ENCODE results near the gene SPDYE1.
A peak's percentile ranks its signal among the peaks of the same experiment; 100 is the strongest.

SPDYE1 gene

GRCh38 chr7:44044315-44045225, 46.9 kb downstream of the SPDYE1 start, which contains the start of gene DBNL:
TSS of gene DBNL (plus strand) at chr7:44044702. CDS start at chr7:44044738, 36 bp downstream.
- DNase-seq: peak; percentile 78 to 80

- DNase-seq: peak in 1 of 2 experiments; percentile 9
Measured at GRCh38 chr7:44045226-44046014, 47.7 kb downstream of the SPDYE1 start.

GRCh38 chr7:44046321-44047061, 48.8 kb downstream of the SPDYE1 start:
- DNase-seq: peak; percentile 73 to 82

DNA sequence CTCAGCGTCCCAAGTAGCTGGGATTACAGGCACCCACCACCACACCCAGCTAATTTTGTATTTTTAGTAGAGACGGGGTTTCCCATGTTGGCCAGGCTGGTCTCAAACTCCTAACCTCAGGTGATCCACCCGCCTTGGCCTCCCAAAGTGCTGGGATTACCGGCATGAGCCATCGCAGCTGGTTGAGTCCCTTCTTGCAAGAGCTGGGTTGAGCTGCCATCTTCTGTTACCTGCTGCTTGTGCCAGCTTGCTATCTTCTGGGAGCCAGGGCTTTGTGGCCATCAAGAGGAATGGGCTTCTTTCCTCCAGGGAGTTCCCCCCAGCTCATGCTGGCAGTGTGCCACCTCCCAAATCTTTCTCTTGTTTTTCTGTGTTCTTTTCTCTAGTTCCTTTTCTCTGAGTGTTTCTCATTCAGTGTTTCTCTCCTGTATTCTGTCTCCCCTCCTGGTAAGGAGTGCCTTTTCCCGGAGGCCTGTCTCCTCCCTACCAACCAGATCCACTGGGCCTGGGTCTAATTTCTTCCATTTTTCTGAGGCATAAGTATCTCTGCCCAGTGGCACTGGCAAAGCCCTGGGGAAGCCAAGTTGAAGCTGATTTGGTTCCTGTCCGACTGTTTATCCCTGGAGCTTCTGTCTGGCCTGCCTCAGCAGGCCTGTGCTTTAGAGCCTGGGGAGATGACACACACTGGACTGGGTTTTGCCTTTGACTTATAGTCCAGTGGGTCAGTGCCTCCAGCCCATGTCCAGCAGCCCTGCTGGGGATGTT, 50.5 kb downstream of the SPDYE1 start:
- DNase-seq: no peak

DNA sequence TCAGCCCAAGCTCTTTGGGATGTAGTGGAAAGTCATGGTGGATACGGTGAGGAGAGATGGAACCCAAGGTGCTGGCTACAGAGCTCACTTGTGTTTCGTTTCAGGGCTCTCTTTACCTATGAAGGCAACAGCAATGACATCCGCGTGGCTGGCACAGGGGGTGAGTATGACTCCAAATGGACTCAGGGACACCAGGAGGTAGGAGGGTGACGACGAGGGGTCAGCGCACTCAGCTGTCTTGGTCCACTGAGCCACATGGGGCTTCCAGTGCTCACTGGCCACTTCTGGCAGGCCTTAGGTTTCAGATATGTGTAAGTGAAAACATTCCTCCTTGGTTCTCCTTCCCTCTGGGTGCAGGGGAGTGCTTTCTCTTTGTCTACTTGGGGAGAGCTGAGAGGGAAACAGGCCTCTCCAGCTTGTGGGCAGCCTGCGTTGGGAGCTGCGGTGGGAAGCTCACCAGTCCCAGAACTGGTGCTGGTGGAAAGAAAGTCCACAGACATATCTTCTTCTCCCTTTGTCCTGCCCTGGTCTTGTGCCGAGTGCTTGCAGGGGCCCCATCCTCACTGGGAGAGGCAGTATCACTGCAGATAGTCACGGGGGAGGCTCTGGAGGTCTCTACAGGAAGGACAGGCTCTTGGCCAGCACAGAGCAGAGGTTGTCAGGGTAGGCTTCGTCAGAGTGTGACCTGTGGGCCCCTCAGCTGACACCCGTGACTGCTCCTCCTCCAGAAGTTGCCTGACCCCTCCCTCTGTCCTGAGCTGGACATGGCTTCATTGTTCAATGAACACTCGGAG, 52.6 kb downstream of the SPDYE1 start:
- no peak for DNase-seq

- DNase-seq: no peak
Measured at GRCh38 chr7:44050915-44051560, 53.3 kb downstream of the SPDYE1 start.

DNA sequence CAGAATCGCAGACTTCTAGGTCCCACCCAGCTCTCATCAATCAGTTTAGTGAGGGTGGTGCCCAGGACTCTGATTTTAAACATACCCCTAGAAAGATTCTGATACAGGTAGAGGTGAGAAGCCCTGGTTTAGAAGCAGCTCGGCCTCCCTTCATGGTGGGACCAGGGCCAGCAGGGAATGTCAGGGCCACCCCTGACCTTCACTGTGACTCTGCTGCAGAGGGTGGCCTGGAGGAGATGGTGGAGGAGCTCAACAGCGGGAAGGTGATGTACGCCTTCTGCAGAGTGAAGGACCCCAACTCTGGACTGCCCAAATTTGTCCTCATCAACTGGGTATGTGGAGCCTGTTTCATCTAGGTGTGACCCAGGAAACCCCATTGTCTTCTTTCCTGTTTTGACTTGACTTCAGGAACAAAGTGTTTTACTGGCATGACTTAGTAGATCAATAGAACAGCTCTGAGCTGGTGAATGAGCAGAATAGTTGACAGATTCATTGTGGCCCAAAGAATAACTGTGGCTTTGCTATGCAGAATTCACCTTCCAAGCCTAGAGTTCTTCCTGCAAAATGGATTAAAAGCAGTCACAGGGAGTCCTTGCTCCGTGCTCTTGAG, 54.0 kb downstream of the SPDYE1 start:
- DNase-seq: no peak

- no peak for DNase-seq
Measured at GRCh38 chr7:44052771-44053365, 55.2 kb downstream of the SPDYE1 start.

DNA sequence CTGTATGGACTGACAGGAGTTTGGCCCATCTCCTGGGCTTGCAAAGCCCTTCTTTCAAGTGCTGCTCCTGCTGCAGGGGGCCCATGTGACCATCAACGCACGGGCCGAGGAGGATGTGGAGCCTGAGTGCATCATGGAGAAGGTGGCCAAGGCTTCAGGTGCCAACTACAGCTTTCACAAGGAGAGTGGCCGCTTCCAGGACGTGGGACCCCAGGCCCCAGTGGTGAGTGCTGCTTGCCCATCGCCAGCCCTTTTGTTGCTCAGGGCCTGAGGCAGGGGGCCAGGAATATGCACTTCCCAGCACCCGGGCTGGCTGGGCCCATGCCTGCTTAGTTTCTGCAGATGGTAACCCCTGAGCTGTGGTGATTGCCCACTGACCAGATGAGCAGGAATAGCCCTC, 59.0 kb downstream of the SPDYE1 start:
- no peak for DNase-seq

DNA sequence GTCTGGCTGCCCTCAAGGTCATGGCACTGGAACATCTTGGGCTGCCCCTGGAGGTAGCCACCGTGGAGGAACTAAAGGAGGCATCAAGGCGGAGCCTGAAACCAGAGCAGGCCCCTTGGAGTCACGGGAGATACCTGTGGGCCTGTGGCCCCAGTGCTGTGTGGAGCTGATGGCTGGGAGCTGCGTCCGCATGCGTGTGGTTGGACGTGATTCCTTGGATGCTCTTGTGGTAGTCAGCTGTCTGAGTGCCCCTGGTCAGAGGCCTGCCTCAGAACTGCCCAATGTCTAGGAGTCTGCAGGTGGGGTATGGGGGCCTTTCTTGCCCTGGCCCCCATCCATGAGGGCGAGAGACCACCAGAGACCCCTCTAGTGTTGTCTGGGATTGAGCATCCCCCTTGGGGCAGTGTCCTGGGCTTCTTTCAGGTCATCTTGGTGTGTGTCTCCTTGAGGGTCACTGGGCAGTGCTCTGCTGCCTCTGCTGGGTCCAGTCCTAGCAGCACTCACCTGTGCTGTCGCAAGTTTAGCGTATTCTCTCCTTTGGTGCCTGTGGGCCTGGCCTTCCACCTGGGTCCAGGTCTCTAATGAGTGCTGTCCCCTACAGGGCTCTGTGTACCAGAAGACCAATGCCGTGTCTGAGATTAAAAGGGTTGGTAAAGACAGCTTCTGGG, 59.6 kb downstream of the SPDYE1 start:
- no peak for DNase-seq

DNA sequence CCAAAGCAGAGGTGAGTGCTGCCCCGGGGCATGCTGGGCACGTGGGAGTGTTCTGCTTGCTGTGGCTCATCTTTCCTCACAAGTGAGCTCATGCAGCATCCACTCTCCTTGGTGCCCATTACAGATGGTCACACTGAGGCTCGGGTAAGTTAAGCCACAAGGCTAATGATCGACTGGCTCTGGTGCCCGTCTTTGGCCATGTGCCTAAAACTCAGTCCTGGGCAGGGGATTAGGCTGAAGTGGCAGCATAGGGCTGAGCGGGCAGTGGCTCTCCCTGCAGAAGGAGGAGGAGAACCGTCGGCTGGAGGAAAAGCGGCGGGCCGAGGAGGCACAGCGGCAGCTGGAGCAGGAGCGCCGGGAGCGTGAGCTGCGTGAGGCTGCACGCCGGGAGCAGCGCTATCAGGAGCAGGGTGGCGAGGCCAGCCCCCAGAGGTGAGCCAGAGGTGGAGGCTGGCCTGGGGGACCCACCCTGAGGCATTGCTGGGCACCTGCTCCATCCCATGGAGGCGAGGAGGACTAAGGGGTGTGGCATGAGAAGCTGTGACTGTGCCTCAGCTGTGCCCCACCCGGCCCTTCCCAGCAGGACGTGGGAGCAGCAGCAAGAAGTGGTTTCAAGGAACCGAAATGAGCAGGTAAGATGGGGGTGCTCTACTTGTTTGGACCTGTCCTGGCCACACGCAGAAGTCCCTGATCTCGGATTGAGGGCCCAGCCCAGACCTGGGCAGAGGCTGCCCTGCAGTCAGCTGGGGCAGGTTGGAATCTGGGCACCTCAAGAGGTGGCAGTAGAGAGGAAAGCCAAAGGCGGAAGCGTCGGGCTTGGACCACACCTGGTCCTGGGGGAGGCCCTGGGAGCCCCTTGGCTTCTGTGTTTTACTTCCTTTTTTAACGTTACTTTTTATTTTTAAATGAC, 60.4 kb downstream of the SPDYE1 start:
- no peak for DNase-seq

DNA sequence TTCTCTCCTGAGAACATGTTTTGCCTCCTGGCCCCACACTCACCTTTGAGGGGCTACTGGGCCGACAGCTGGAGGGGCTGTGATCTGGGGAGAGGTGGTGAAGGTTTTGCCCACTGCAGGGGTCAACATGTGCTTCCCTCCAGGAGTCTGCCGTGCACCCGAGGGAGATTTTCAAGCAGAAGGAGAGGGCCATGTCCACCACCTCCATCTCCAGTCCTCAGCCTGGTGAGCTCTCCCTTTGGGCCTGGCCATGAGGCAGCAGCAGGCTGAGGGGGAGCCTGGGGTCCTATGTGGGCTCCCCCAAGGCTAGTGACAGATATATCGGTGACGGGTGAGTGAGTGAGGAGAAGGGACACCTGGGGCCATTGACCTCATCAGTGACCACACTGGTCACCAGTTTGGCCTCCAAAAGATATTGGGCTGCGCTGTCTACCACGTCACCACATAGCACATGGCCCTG, 61.1 kb downstream of the SPDYE1 start:
- DNase-seq: no peak

DNA sequence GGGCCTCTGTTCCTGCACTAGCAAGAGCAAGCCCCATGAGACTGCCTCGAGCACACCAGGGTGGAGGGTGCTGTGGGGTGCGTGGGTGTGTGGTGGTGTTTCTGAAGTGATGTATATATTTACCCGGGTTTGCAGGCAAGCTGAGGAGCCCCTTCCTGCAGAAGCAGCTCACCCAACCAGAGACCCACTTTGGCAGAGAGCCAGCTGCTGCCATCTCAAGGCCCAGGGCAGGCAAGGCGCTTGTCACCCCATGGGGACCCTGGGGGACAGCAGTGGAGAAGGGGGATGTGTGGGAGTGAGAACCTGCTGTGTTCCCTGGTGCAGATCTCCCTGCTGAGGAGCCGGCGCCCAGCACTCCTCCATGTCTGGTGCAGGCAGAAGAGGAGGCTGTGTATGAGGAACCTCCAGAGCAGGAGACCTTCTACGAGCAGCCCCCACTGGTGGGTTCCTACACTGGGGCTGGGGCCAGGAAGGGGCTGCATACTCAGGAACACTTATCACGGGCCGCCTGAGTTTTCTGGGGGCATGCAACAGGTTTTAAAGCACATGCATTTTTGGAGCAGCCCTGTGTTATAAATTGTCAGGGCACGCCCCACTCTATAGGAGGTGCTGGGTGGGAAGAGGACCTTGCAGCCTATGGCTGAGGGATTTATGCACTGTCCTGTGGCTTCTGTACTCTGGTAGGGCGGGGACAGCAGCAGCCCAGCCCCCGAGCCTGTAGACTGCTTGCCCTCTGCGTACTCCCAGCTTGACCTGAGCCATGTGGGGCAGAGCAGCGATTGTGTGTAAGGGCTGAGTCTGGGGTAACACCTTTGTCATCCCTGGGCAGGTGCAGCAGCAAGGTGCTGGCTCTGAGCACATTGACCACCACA, 61.8 kb downstream of the SPDYE1 start:
- no peak for DNase-seq
